ENCODE measurements around the gene TRAPPC2L.

- no peak for TF ChIP-seq CTCF (IDR thresholded peaks at IDR 0.05)
- no peak for TF ChIP-seq EP300 (IDR thresholded peaks at IDR 0.05)
- no peak for TF ChIP-seq POLR2A (IDR thresholded peaks at IDR 0.05)
- no peak for TF ChIP-seq POLR2AphosphoS5 (IDR thresholded peaks at IDR 0.05)
Measured at GRCh38 chr16:88865742-88866141, 8.8 kb downstream of the TRAPPC2L start.
